Activated T-cell treated with anti-CD3 and anti-CD28 coated beads, Interleukin-2, amount 50 U/mL, for 72 hours (primary cell): ENCODE measurements around the gene SFXN2. TPM values are rescaled to one million over a fixed set of nuclear protein-coding genes. Genes with fewer than 3 reads are reported as not detected.
"Not testable (repeated sequence)": the region's sequence is repeated elsewhere in the genome, so short reads cannot be mapped to it uniquely, and the experiment has no call there.

Experiments
- ATAC-seq, 2 donors: fragments of 150-1000 bp; cut with Tn5 transposase; replicated peaks in 1 of 2; 2 replicates each; pipeline ENCODE4 v1.10.0; 2021; ENCODE audit warnings: moderate library complexity in 2 of 2, mild to moderate bottlenecking in 1 of 2
- DNase-seq, 2 donors: peaks; one replicate each; pipeline ENCODE4 v3.0.0; 2021 to 2022; ENCODE audit warnings: mixed read lengths in 1 of 2
- H3K27ac Mint-ChIP-seq: one replicate; pipeline ENCODE4 v1.8.0; 2022; ENCODE audit warnings: mild to moderate bottlenecking, moderate library complexity, mixed read lengths
- H3K27me3 Mint-ChIP-seq: one replicate; pipeline ENCODE4 v1.8.0; 2022; ENCODE audit warnings: low read depth, mixed read lengths
- H3K36me3 Mint-ChIP-seq, 2 donors: one replicate each; pipeline ENCODE4 v1.8.0; 2022; ENCODE audit warnings: mixed read lengths in 2 of 2, mild to moderate bottlenecking in 1 of 2; ENCODE audit not compliant: insufficient read depth in 2 of 2
- H3K4me1 Mint-ChIP-seq: one replicate; pipeline ENCODE4 v1.8.0; 2022; ENCODE audit warnings: low read depth, mixed read lengths
- H3K4me3 Mint-ChIP-seq, 2 donors: one replicate each; pipeline ENCODE4 v1.8.0; 2022; ENCODE audit warnings: mild to moderate bottlenecking in 2 of 2, mixed read lengths in 2 of 2, moderate library complexity in 2 of 2
- H3K9me3 Mint-ChIP-seq, 2 donors: one replicate each; pipeline ENCODE4 v1.8.0; 2022; ENCODE audit warnings: mixed read lengths in 2 of 2
- total RNA-seq, 2 donors: library from RNA; stranded (reverse); gene quantifications; one replicate each; pipeline ENCODE4 v1.2.3, GENCODE V29; 2022

Gene SFXN2
- 10 to 100 TPM in 1 of 2 donors, 1 to 10 TPM in 1; 7.5 to 10.4 TPM for total RNA-seq

GRCh38 chr10:102714621-102715455, at the start of gene SFXN2:
SFXN2 (plus strand) TSS chr10:102714636; CDS start chr10:102726637, 12,001 bp downstream.
- Mint-ChIP-seq H3K4me3 (peak within 1 kb of the TSS; percentile 96 to 97), H3K36me3 (peaks cover 2 to 3% of the 10 kb centered on the region in 2 donors), H3K27me3 (no peaks in the 10 kb centered on the region), H3K27ac (peak within 1 kb of the TSS; percentile 73), H3K4me1 (peaks cover 87% of the 10 kb centered on the region), H3K9me3 (no peaks in the 10 kb centered on the region)
- DNase-seq, result peak; percentile 65 to 71
- peak; percentile 17 to 21 for ATAC-seq

DNA sequence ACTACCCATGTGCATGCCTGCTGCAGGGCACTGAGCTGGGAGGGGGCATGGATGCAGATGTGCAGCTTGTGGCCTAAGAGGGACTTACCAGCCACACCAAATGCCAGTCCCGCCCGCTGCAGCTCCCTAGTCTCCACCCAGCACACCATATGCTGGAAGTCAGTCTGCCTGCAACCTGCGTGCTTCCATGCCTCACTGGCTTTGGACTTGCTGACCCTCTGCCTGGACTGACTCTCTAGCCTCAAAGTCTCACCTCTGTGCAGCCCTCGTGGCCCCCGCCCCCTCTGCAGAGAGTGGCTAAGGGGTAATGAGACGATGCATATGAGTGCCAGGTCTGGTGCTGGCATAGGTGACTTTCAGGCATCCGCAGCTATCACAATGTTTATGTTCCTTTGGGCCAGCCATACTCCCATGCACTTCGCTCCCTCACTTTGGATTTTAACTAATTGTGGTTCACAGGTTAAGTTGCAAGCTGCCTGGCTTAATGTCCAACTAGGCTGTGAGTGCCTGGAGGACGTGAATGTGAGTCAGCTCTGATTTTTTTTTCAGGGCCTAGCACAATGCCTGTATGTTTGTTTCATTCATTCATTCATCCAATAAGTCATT, 48.4 kb upstream of the SFXN2 start:
- Mint-ChIP-seq H3K4me3 (no peak overlapping the region), H3K27me3 (no peaks in the 10 kb centered on the region), H3K9me3 (no peaks in the 10 kb centered on the region), H3K36me3 (no peaks in the 10 kb centered on the region), H3K27ac (no peak overlapping the region), H3K4me1 (peaks cover 34% of the 10 kb centered on the region)
- ATAC-seq (no peak), DNase-seq (no peak)

GRCh38 chr10:102667411-102667810, 47.0 kb upstream of the SFXN2 start:
- H3K4me1 Mint-ChIP-seq, result peaks cover 20% of the 10 kb centered on the region
- H3K27me3 Mint-ChIP-seq, DNase-seq, H3K4me3 Mint-ChIP-seq, H3K27ac Mint-ChIP-seq, H3K36me3 Mint-ChIP-seq, H3K9me3 Mint-ChIP-seq, ATAC-seq: not testable (repeated sequence)

- Mint-ChIP-seq H3K36me3 (no peaks in the 10 kb centered on the region), H3K9me3 (no peaks in the 10 kb centered on the region), H3K27ac (no peak overlapping the region), H3K4me3 (no peak overlapping the region), H3K27me3 (no peaks in the 10 kb centered on the region), H3K4me1 (peaks cover 21% of the 10 kb centered on the region)
- DNase-seq (no peak), ATAC-seq (no peak)
These were observed 45.9 kb upstream of the SFXN2 start for GRCh38 chr10:102668326-102669107.

GRCh38 chr10:102669206-102670064, 45.0 kb upstream of the SFXN2 start:
- H3K27me3 Mint-ChIP-seq, result no peaks in the 10 kb centered on the region
- no peak overlapping the region for H3K4me3 Mint-ChIP-seq
- H3K4me1 Mint-ChIP-seq, result peaks cover 31% of the 10 kb centered on the region
- H3K9me3 Mint-ChIP-seq, result no peaks in the 10 kb centered on the region
- no peak overlapping the region for H3K27ac Mint-ChIP-seq
- peak in 1 of 2 donors; percentile 35 for DNase-seq
- H3K36me3 Mint-ChIP-seq, result no peaks in the 10 kb centered on the region
- ATAC-seq, result peak in 1 of 2 donors; percentile 18

DNA sequence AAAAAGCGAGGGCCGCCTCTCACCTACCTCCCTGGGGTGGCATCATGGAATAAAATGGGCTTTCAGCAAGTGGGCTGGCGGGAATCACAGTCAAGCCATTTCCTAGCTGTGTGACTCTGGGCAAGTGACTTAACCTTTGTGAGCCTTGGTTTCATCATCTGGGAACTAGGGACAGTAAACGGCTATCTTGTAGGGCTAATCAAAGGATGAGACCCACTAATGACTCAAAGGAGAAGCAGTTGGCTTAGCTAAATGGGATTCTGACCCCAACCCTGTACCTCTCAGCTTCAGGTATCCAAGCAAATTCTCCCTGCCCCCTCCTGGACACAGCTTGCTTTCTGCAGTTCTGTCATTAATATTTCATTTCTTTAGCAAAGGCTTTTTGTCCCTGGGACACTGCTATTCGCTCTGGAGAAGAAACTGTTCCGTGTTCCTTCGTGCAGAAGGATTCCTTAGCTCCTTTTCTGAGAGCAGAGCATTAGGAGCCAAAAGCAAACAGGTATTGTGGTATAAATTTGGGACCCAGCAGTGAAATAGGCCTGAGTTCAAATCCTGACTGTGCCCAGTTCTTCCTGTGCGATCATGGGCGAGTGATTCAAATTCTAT, 44.3 kb upstream of the SFXN2 start:
- Mint-ChIP-seq H3K4me1 (peaks cover 35% of the 10 kb centered on the region), H3K9me3 (no peaks in the 10 kb centered on the region), H3K27me3 (no peaks in the 10 kb centered on the region), H3K4me3 (no peak overlapping the region), H3K27ac (no peak overlapping the region), H3K36me3 (no peaks in the 10 kb centered on the region)
- ATAC-seq, result no peak
- DNase-seq, result no peak

GRCh38 chr10:102670871-102671434, 43.5 kb upstream of the SFXN2 start:
- no peak for DNase-seq
- no peak overlapping the region for H3K27ac Mint-ChIP-seq
- no peak overlapping the region for H3K4me3 Mint-ChIP-seq
- H3K9me3 Mint-ChIP-seq, result no peaks in the 10 kb centered on the region
- no peak for ATAC-seq
- no peaks in the 10 kb centered on the region for H3K36me3 Mint-ChIP-seq
- no peaks in the 10 kb centered on the region for H3K27me3 Mint-ChIP-seq
- peaks cover 40% of the 10 kb centered on the region for H3K4me1 Mint-ChIP-seq

- no peak for DNase-seq
These were observed 41.1 kb upstream of the SFXN2 start for GRCh38 chr10:102673236-102673818.

GRCh38 chr10:102673819-102674511, 40.5 kb upstream of the SFXN2 start:
- ATAC-seq (peak; percentile 91 to 92), DNase-seq (peak; percentile 67 to 73)
- H3K36me3 Mint-ChIP-seq, result no peaks in the 10 kb centered on the region
- peak overlapping the region; percentile 82 to 83 for H3K4me3 Mint-ChIP-seq
- H3K9me3 Mint-ChIP-seq, result no peaks in the 10 kb centered on the region
- H3K4me1 Mint-ChIP-seq, result peaks cover 34% of the 10 kb centered on the region
- H3K27me3 Mint-ChIP-seq, result no peaks in the 10 kb centered on the region
- H3K27ac Mint-ChIP-seq, result peak overlapping the region; percentile 74

More at GRCh38 chr10:102673236-102673818, 41.1 kb upstream of the SFXN2 start:
- no peaks in the 10 kb centered on the region for H3K9me3 Mint-ChIP-seq
- peak overlapping the region; percentile 74 for H3K27ac Mint-ChIP-seq
- H3K36me3 Mint-ChIP-seq, result no peaks in the 10 kb centered on the region
- no peaks in the 10 kb centered on the region for H3K27me3 Mint-ChIP-seq
- peaks cover 35% of the 10 kb centered on the region for H3K4me1 Mint-ChIP-seq
- ATAC-seq, result no peak
- H3K4me3 Mint-ChIP-seq, result peak overlapping the region; percentile 82 to 83

DNA sequence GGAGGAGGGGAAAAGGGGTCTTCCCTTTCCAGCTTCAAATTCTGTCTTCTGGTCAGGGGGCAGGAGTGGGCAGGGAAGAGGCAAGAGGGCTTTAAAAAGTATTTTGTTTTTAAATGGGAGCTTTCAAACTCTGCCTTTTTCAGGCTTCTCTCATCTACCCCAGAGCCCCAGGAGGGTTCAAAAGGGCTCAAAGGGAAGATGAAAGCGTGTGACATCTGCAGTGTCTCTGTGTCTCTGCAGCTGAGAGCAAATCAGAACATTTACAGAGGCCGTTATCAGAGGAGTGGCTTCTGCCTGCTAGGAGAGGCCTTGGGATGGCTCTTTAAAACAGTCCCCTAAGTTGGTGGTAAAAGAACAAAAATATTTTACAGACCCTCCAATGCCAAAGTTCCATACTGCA, 39.9 kb upstream of the SFXN2 start:
- Mint-ChIP-seq H3K9me3 (no peaks in the 10 kb centered on the region), H3K27ac (peak overlapping the region; percentile 45), H3K36me3 (no peaks in the 10 kb centered on the region), H3K4me3 (peak overlapping the region; percentile 75 to 83), H3K4me1 (peaks cover 34% of the 10 kb centered on the region), H3K27me3 (no peaks in the 10 kb centered on the region)
- DNase-seq, result no peak
- peak; percentile 28 to 32 for ATAC-seq

DNA sequence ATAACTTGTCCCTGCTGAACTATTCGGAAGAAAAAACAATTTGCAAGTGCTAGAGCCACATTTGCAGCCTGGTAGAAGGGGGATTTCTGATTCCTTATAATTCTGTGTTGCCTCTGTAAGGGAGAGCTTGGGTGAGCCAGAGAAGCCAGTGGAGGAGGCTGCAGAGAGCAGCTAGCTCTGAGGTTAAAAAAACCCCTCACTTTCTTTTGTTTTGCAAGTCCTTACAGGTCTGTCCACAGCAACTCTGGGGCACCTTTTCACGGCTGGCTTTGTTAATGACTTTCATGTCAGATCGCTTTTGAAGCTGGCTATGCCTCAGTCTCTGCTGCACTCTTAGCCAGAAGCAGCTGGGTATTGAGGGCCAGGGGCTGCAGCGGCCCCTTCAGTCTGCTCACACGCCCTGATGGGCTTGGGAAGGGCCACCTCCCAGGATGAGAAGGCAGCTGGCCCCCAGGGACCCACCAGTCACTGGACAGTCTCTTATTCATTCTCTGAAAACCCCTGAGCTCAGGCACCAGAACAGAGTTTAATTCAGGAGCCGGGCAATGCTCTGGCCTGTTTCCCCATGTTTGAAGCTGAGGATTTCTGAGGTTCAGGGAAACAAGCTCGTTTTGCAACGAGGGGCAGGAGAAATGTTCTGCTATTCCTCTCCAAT, 39.3 kb upstream of the SFXN2 start:
- Mint-ChIP-seq H3K27me3 (no peaks in the 10 kb centered on the region), H3K4me1 (peaks cover 34% of the 10 kb centered on the region), H3K4me3 (peak overlapping the region; percentile 75 to 83), H3K36me3 (no peaks in the 10 kb centered on the region), H3K27ac (no peak overlapping the region), H3K9me3 (no peaks in the 10 kb centered on the region)
- DNase-seq (no peak), ATAC-seq (no peak)
